NCI-H146 treated with DMSO at 0.1 percent for 48 hours (cell line): ENCODE measurements around the gene ITGB5.
A peak's percentile ranks its signal among the peaks of the same experiment; 100 is the strongest.

Experiments used
- DNase-seq: peaks from one replicate; lab custom pipeline; 2025; ENCODE audit not compliant: unreplicated experiment; lab: John Stamatoyannopoulos, UW

The ITGB5 gene

GRCh38 chr3:124862006-124862405, 25.2 kb downstream of the ITGB5 start:
- no peak for DNase-seq

DNA sequence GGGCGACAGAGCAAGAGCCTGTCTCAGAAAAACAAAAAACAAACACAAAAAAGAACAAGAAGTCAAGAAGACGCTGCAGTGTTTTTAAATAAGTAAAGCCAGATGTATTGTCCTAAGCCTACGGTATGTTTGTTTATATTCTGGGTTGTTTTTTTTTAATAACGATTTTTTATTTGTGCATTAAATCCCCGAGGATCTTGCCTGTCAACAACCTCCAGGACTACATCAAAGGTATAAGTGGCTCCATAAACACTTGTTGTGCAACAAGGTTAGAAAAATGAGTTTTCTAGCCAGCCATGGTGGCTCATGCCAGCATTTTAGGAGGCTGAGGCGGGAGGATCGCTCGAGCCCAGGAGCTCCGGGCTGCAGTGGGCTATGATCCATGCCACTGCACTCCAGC, 26.1 kb downstream of the ITGB5 start:
- DNase-seq = no peak

DNA sequence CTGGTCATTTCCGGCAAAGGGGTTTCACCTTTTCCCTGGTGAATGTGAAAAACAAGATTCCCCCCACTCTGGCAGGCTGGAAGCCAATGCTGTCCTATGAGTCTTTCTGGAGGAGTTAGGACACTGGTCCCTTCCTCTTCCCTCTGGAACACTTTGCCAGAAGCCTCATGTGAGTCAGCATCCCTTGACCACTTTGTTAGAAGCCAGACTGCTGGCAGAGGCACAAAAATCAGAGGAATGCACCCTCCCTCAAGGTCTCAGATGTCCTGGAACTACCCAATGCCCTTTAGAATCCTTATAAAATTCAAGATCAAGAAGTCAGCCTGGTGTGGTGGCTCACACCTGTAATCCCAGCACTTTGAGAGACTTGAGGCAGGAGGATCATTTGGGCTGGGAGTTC, 26.6 kb downstream of the ITGB5 start:
- DNase-seq = no peak

DNA sequence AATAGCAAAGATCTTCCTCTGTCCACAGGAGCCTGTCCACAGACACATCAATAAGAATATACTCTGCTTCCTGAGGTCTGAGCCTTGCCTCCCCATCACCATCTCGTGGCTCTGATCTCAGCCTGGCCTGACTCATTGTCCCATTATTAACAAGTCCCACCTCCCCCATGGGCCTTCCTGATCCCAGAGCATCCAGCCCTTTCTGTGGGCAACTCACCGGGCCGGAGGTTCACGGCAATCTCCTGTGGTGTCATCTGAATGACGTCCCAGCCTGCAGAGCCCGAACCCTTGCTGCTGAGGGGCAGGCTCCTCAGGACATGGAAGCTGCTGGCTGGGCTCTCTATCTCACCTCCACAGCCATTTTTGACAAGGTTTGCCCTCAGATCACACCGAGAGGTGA, 28.1 kb downstream of the ITGB5 start:
- DNase-seq = no peak

- no peak for DNase-seq
These were observed 28.9 kb downstream of the ITGB5 start for GRCh38 chr3:124858275-124858674.

- no peak for DNase-seq
These were observed 30.5 kb downstream of the ITGB5 start for GRCh38 chr3:124856677-124857076.

- DNase-seq = no peak
These were observed 33.2 kb downstream of the ITGB5 start for GRCh38 chr3:124854009-124854408.

DNA sequence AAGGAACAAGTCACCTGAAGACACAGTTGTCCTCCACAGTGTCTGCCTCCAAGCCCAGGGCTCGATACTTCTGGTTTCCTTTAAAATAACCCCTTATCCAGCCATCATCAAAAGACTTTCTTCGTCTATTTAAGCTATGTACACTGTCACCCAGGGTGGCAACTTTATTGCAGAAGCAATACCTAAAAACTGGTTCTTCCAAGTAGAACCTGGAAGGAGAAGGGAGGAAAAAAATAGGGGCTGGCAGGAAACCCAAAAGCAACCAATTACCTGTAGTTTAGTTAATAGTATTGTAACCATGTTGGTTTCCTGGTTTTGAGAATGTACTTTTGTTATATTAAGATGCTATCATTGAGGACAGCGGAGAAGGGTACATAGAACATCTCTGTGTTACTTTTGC, 33.7 kb downstream of the ITGB5 start:
- DNase-seq = no peak

DNA sequence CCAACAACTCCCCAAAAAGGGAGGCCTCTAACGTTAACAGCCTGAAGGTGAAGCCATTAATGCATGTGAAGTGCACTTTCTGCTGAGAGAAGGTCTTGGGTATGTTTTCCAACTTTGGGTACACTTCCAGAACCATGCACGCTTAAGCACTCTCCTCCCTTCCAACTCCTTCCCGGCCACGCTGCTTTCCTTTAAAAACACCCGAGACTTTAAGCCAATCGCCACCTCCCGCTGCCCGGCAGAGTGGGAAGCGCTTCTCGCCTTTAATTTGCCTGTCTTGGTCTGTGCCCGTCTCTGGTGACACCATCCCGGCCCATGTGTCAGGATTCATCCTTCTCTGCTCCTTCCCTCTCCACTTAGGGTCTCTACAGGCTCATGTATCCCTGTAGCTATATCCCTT, 35.3 kb downstream of the ITGB5 start:
- DNase-seq = no peak

DNA sequence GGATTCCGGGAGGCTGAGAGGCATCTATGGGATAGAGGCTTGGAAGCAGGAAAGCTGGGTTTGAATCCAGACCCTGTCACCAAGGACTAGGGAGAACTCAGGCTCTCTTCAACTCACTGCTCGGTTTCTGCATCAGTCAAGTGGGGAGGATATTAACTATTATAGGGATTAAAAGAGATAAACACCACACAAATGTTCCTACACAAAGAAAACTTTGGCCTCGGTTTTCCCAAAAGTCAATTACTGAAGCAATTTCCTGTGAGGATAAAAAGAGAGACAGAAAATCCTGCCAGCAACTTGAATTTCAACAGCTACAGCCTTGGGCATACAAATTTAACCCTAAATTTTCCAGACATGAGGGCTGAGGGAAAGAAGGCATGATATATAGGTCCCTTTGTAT, 36.0 kb downstream of the ITGB5 start:
- DNase-seq = no peak

DNA sequence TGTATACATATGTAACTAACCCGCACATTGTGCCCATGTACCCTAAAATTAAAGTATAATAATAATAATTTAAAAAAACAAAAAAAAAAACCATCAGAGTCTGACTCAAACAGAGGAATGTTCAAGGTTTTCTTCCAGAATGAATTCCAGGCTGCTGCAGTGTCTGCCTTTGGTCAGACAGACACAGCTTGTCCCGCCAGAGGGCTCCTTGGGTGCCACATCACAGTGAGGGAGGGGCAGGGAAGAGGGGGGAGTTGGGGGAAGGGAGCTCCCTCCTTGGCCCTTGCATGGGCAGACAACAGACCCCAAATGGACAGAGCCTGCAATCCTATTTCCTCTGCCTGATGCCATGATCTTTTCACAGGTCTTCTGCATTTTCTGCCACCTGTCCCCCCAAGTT, 36.5 kb downstream of the ITGB5 start:
- no peak for DNase-seq

GRCh38 chr3:124850212-124850611, 37.0 kb downstream of the ITGB5 start:
- DNase-seq = no peak

DNA sequence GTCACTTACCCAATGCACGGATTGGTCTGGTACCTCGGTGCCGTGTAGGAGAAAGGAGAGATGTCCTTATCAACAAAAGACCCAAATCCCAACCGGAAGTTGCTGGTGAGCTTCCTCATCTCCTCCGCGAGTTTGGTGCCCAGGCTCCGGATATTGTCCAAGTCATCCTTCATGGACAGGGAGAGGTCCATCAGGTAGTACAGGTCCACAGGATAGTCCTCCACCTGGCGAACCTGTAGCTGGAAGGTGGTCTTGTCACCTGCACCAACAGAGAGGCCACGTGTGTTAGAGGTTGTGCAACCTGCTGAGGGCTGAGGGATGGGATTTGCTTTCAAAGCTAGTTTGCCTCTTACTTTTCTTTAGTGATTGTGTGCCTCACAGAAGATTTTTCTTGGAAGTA, 38.9 kb downstream of the ITGB5 start:
- no peak for DNase-seq

DNA sequence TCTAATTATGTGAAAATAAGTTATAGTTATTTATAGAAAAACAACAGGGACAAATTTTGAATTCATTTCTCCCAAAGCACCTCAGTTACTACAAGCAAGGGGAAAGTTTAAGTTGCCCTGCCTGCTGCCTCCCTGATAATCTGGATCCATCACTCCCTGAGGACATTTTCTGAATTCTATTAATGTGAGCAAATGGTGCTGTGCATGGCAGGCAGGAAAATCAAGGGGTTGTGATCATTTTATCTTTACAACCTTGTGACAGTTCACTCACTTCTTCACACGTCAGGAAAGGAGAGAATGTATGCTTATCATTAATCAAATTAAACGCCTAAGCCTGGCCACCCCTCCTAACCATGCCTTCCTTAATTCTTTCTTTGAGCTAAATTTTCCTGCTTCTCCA, 39.3 kb downstream of the ITGB5 start:
- DNase-seq = no peak

DNA sequence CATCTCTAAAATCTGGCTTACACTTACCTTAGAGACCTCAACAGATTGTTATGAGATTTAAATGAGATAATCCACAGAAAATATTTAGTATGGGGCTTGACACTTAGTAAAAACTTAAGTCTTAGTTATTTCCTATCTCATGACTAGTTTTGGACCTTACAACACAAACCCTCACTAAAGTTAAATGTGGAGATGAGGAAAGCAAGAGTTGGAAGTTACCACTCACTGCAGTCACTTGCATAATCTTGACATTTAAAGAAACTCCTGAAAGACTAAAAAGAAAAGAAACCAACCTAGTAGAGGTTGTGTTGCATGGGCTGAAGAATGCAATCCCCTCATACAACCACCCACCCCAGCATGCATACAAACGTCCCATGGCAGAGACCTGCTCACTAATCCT, 40.1 kb downstream of the ITGB5 start:
- no peak for DNase-seq

DNA sequence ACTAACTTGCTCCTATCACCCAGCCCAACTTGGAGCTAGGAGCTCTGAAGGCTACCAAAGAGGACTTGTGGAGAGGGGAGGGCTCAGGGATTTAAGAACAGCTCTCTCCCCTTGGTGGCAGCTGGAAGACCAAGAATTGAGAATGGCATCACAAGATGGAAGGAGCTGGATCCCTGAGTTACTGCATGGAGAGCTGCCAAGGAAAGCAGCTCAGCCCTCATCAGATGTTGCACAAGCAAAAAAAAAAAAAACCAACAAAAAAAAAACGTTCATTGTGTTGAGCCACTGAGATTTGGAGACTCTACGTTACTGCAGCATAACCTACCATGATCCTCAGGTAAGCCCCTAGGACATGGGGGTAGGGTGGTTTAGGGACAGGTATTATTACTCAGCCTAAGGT, 41.0 kb downstream of the ITGB5 start:
- no peak for DNase-seq

DNA sequence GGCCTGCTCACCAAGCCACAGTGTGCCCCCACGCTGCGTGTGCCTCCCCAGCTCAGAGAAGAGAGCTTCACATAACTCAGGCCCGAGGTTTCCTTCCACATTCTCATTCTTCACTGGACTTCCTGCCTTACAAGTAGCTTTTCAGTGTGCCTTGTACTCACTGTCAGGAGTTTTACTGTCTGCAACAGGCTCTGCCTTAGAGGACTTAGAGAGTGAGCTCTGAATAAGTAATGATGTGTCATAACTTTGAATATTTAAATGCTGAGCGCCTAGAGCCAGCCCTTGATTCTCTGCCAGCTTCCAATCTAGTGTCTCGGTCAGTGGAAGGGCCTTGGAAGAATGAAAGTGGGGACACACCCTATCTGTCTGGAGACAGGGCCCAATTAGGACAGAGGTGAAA, 41.8 kb downstream of the ITGB5 start:
- no peak for DNase-seq

GRCh38 chr3:124843506-124844177, 43.5 kb downstream of the ITGB5 start:
- DNase-seq = no peak

- DNase-seq = no peak
These were observed 44.1 kb downstream of the ITGB5 start for GRCh38 chr3:124843047-124843446.

DNA sequence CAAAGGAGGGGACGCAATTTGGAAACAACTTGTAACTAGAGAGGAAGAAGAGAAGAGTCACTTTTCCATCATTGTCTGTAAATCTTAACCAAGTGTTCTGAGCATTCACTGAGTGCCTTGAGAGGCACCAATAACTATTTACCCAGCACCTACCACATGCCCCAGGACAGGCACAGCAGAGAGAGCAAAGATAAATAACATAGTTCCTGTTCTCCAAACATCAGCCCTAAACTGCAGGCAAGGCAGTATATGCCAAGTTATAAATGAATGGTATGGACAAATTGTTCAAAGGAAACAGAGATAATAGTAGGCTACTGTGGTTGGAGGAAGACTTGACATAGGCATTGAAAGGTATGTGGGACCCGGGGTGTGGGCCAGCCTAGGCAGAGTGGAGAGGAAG, 45.6 kb downstream of the ITGB5 start:
- DNase-seq = no peak

GRCh38 chr3:124840331-124840730, 46.8 kb downstream of the ITGB5 start:
- DNase-seq = no peak

GRCh38 chr3:124839896-124840295, 47.3 kb downstream of the ITGB5 start:
- peak; percentile 28 for DNase-seq

DNA sequence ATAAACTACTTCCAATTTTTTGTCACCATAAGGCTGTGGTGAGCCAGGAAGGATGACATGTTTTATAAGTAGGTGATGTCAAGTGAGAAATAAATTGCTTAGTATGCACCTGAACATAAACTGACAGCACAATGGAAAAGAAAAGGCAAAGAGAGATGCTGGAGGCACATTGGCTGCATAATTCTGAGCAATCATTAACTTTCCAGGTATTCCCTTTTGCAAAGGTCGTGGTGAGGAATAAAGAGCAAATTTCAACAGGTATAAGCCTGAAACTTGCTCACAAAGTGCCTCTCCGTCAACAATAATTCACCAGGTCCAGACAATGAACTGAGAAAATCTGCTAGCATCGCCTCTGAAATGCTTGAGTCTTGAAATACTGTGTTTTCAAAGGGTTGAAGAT, 48.2 kb downstream of the ITGB5 start:
- DNase-seq = no peak
